IMR-90 (cell line): Measurements from ENCODE around the gene RADIL. TPM values are rescaled to one million over a fixed set of nuclear protein-coding genes. Genes with fewer than 3 reads are reported as not detected.

Experiments used
- ATAC-seq: fragments of 200-7000 bp; cut with Tn5 transposase; 2 replicates; pipeline ENCODE4 v1.9.1; 2020; ENCODE audit warnings: low read depth, mild to moderate bottlenecking, moderate library complexity
- BruUV-seq: library from RNA; stranded (reverse); fragments of 400-500 nt; replicated peaks from 2 replicates; lab custom pipeline; 2021; lab: Mats Ljungman, UMichigan
- CTCF ChIA-PET: fragments of 300-600 bp; formaldehyde crosslinking; extraction: SDS; loops from one replicate; lab custom pipeline; 2021; ENCODE audit warnings: antibody characterized with exemption; lab: Yijun Ruan, JAX
- POLR2A ChIA-PET: fragments of 300-600 bp; sonication (Branson Sonifier 250); formaldehyde crosslinking; loops from one replicate; lab custom pipeline; 2022; ENCODE audit warnings: antibody characterized with exemption; ENCODE audit not compliant: unreplicated experiment; lab: Charles Lee
- DNase-seq: peaks from one replicate; pipeline ENCODE4 v3.0.0; 2013
- H2AFZ ChIP-seq: replicated peaks from 2 replicates; pipeline ENCODE3; 2013; ENCODE audit warnings: low read length, mild to moderate bottlenecking; ENCODE audit not compliant: poor library complexity
- H2AK5ac ChIP-seq: 2 replicates; pipeline ENCODE4 v1.6.1; 2013; ENCODE audit warnings: low read depth, low read length, inconsistent platforms
- H2AK9ac ChIP-seq: replicated peaks from 2 replicates; pipeline ENCODE3; 2013; ENCODE audit warnings: mild to moderate bottlenecking, low read depth, low read length, moderate library complexity; ENCODE audit not compliant: poor library complexity
- H2BK120ac ChIP-seq: 2 replicates; pipeline ENCODE4 v1.6.1; 2013; ENCODE audit warnings: low read depth, low read length, inconsistent platforms
- H2BK15ac ChIP-seq: 3 replicates; pipeline ENCODE4 v1.6.1; 2013; ENCODE audit warnings: low read depth, low read length, inconsistent platforms
- H2BK20ac ChIP-seq: 2 replicates; pipeline ENCODE4 v1.6.1; 2013; ENCODE audit warnings: low read depth, mild to moderate bottlenecking, inconsistent platforms, low read length, moderate library complexity
- H2BK5ac ChIP-seq: 2 replicates; pipeline ENCODE4 v1.6.1; 2013; ENCODE audit warnings: mild to moderate bottlenecking, low read depth, low read length, inconsistent platforms; ENCODE audit not compliant: poor library complexity, severe bottlenecking
- H3K14ac ChIP-seq: replicated peaks from 2 replicates; pipeline ENCODE4 v1.6.1; 2013; ENCODE audit warnings: low read depth, low read length, inconsistent platforms
- H3K18ac ChIP-seq: 2 replicates; pipeline ENCODE4 v1.6.1; 2013; ENCODE audit warnings: low read depth, low read length, control low read depth
- H3K23ac ChIP-seq: 2 replicates; pipeline ENCODE4 v1.6.1; 2013; ENCODE audit warnings: low read depth, low read length, inconsistent platforms
- H3K27ac ChIP-seq: 2 replicates; pipeline ENCODE4 v1.5.1; 2013; ENCODE audit warnings: mild to moderate bottlenecking, control low read depth, low read length; ENCODE audit not compliant: insufficient read depth
- H3K27me3 ChIP-seq: 2 replicates; pipeline ENCODE4 v1.6.1; 2013; ENCODE audit warnings: low read length; ENCODE audit not compliant: control insufficient read depth, insufficient read depth
- H3K36me3 ChIP-seq: 2 replicates; pipeline ENCODE4 v1.6.1; 2013; ENCODE audit warnings: low read length, mixed read lengths; ENCODE audit not compliant: control insufficient read depth, insufficient read depth
- H3K4ac ChIP-seq: 2 replicates; pipeline ENCODE4 v1.6.1; 2013; ENCODE audit warnings: low read depth, low read length, inconsistent platforms
- H3K4me1 ChIP-seq: 2 replicates; pipeline ENCODE4 v1.6.1; 2013; ENCODE audit warnings: low read length, mixed read lengths; ENCODE audit not compliant: control insufficient read depth, insufficient read depth
- H3K4me2 ChIP-seq: 2 replicates; pipeline ENCODE4 v1.6.1; 2013; ENCODE audit warnings: low read depth, mild to moderate bottlenecking, control low read depth, low read length, moderate library complexity
- H3K4me3 ChIP-seq: 2 replicates; pipeline ENCODE4 v1.5.1; 2013; ENCODE audit warnings: low read depth, mild to moderate bottlenecking, control low read depth, low read length, moderate library complexity; ENCODE audit not compliant: insufficient read depth
- H3K56ac ChIP-seq: 2 replicates; pipeline ENCODE4 v1.6.1; 2013; ENCODE audit warnings: low read length, inconsistent platforms; ENCODE audit not compliant: insufficient read depth; ENCODE audit errors: extremely low read depth
- H3K79me1 ChIP-seq, 2 experiments: 2 replicates each; pipeline ENCODE4 v1.6.1; 2013; ENCODE audit warnings: low read length in 2 of 2, inconsistent platforms in 1 of 2, low read depth in 1 of 2
- H3K9ac ChIP-seq: 2 replicates; pipeline ENCODE4 v1.6.1; 2013; ENCODE audit warnings: low read depth, low read length, control low read depth
- H3K9me1 ChIP-seq: 2 replicates; pipeline ENCODE4 v1.6.1; 2013; ENCODE audit warnings: low read length, inconsistent platforms; ENCODE audit not compliant: insufficient read depth
- H3K9me3 ChIP-seq: 2 replicates; pipeline ENCODE4 v1.6.1; 2013; ENCODE audit warnings: low read length; ENCODE audit not compliant: control insufficient read depth, insufficient read depth
- H4K20me1 ChIP-seq: 2 replicates; pipeline ENCODE4 v1.6.1; 2013; ENCODE audit warnings: low read length, inconsistent platforms; ENCODE audit not compliant: insufficient read depth
- H4K5ac ChIP-seq: 2 replicates; pipeline ENCODE4 v1.6.1; 2013; ENCODE audit warnings: mild to moderate bottlenecking, low read depth, low read length, control low read depth
- H4K8ac ChIP-seq, 2 experiments: 2 replicates each; pipeline ENCODE4 v1.6.1; 2013; ENCODE audit warnings: low read depth in 2 of 2, low read length in 2 of 2, control low read depth in 1 of 2, inconsistent platforms in 1 of 2
- H4K91ac ChIP-seq: 2 replicates; pipeline ENCODE4 v1.6.1; 2013; ENCODE audit warnings: low read depth, low read length, inconsistent platforms; ENCODE audit not compliant: insufficient read depth
- CEBPB ChIP-seq: IDR thresholded peaks from 2 replicates; pipeline ENCODE4 v1.6.1; 2012; ENCODE audit warnings: low read depth, low read length, improper control_type of control experiment
- CHD1 ChIP-seq: IDR thresholded peaks from 2 replicates; pipeline ENCODE4 v1.6.1; 2012; ENCODE audit warnings: low read depth, low read length, improper control_type of control experiment
- CTCF ChIP-seq: conservative IDR thresholded peaks from 2 replicates; pipeline ENCODE4 v1.5.1; 2012; ENCODE audit warnings: mild to moderate bottlenecking, low read depth, low read length, improper control_type of control experiment
- ELK1 ChIP-seq: fragments of 150-350 bp; IDR thresholded peaks from 2 replicates; pipeline ENCODE4 v1.6.1; 2016; ENCODE audit warnings: low read depth, mild to moderate bottlenecking, low read length, moderate library complexity, borderline replicate concordance
- FOS ChIP-seq: fragments of 150-350 bp; IDR thresholded peaks from 2 replicates; pipeline ENCODE4 v1.6.1; 2016; ENCODE audit warnings: low read depth, low read length
- MAFK ChIP-seq: IDR thresholded peaks from 2 replicates; pipeline ENCODE4 v1.6.1; 2012; ENCODE audit warnings: low read depth, low read length, improper control_type of control experiment
- MAZ ChIP-seq: IDR thresholded peaks from 2 replicates; pipeline ENCODE4 v1.6.1; 2012; ENCODE audit warnings: low read depth, mild to moderate bottlenecking, low read length, improper control_type of control experiment, moderate library complexity, borderline replicate concordance
- MXI1 ChIP-seq: IDR thresholded peaks from 2 replicates; pipeline ENCODE4 v1.6.1; 2012; ENCODE audit warnings: low read depth, mild to moderate bottlenecking, low read length, moderate library complexity, borderline replicate concordance
- NFE2L2 ChIP-seq: fragments of 150-350 bp; IDR thresholded peaks from 2 replicates; pipeline ENCODE4 v1.6.1; 2016; ENCODE audit warnings: low read depth, mild to moderate bottlenecking, low read length
- POLR2A ChIP-seq: IDR thresholded peaks from 2 replicates; pipeline ENCODE4 v1.6.1; 2012; ENCODE audit warnings: mild to moderate bottlenecking, low read depth, low read length
- RAD21 ChIP-seq: IDR thresholded peaks from 2 replicates; pipeline ENCODE4 v1.6.1; 2012; ENCODE audit warnings: low read length, improper control_type of control experiment
- RCOR1 ChIP-seq: IDR thresholded peaks from 2 replicates; pipeline ENCODE4 v1.6.1; 2012; ENCODE audit warnings: mild to moderate bottlenecking, low read length, improper control_type of control experiment; ENCODE audit not compliant: insufficient replicate concordance
- RFX5 ChIP-seq: IDR thresholded peaks from 2 replicates; pipeline ENCODE4 v1.8.0; 2012; ENCODE audit warnings: low read depth, mild to moderate bottlenecking, low read length, moderate library complexity
- SMC3 ChIP-seq: fragments of 150-350 bp; IDR thresholded peaks from 2 replicates; pipeline ENCODE4 v1.6.1; 2016; ENCODE audit warnings: low read depth, mild to moderate bottlenecking, antibody characterized with exemption, low read length, moderate library complexity
- WGBS, 2 experiments: methylation state at CpG; one replicate each; pipeline versions ENCODE4 v1.1.5 to v1.1.7; 2013; ENCODE audit warnings: missing lambda C conversion rate in 2 of 2; ENCODE audit not compliant: insufficient read length in 1 of 2; ENCODE audit errors: extremely low coverage in 2 of 2; 5-methylcytosine and 5-hydroxymethylcytosine counted together
- dilution Hi-C: fragments of 300-500 bp; cut with HindIII; formaldehyde crosslinking; loops from one replicate; pipeline ENCODE4 v1.14.3; 2018; ENCODE audit warnings: low sequenced_read_pairs; ENCODE audit not compliant: unreplicated experiment
- in situ Hi-C: fragments of 300-500 bp; cut with MboI; formaldehyde crosslinking; loops from 3 replicates; pipeline ENCODE4 v1.14.3; 2019; ENCODE audit warnings: low sequenced_read_pairs, inconsistent platforms, mixed read lengths
- intact Hi-C: fragments of 100-400 bp; cut with micrococcal nuclease; formaldehyde crosslinking; loops from 2 replicates; pipeline ENCODE4 v1.10.0; 2022
- polyA plus RNA-seq, 3 experiments: library from polyadenylated mRNA; depleted of rRNA; stranded (reverse); fragments of >200 nt; gene quantifications; 2 replicates each; pipeline ENCODE4 v1.2.3, GENCODE V29; 2012; ENCODE audit warnings: low replicate concordance in 1 of 3
- total RNA-seq: library from RNA; depleted of rRNA; stranded (reverse); fragments of >200 nt; gene quantifications from 2 replicates; pipeline ENCODE4 v1.2.3, GENCODE V29; 2012

The RADIL gene
- total and polyA plus RNA-seq, 2 of the 4 experiments (the other 2 are of a cell fraction), result 0.18 to 0.48 TPM

- Histone ChIP-seq H4K5ac (no peak overlapping the region), H2AK5ac (no peak overlapping the region), H3K9ac (no peak overlapping the region), H3K56ac (no peak overlapping the region), H4K8ac (no peak overlapping the region), H3K4me2 (no peak overlapping the region), H3K79me1 (no peaks in the 10 kb centered on the region), H4K91ac (no peak overlapping the region), H3K4me3 (no peak overlapping the region), H3K9me3 (peaks cover 4% of the 10 kb centered on the region; the same call in 1 of the 2 replicates), H3K27me3 (peaks cover 2% of the 10 kb centered on the region; the same call in 1 of the 2 replicates), H3K23ac (no peak overlapping the region), H2BK5ac (no peak overlapping the region), H2AK9ac (no peak overlapping the region), H3K36me3 (no peaks in the 10 kb centered on the region), H3K4ac (no peak overlapping the region), H3K4me1 (no peaks in the 10 kb centered on the region), H4K20me1 (no peaks in the 10 kb centered on the region), H2BK20ac (no peak overlapping the region), H3K18ac (no peak overlapping the region), H3K9me1 (no peaks in the 10 kb centered on the region), H3K27ac (no peak overlapping the region), H2AFZ (no peak overlapping the region), H3K14ac (no peak overlapping the region), H2BK15ac (no peak overlapping the region), H2BK120ac (no peak overlapping the region)
- ATAC-seq (no peak), DNase-seq (no peak)
- WGBS, 2 experiments, result 76% methylated on average over 2 of the region's 9 CpGs; no CpG with 5 or more reads in 1 of the 2 experiments
- intact Hi-C loops, result no loop called here
- no TSS peak for BruUV-seq
- CTCF ChIA-PET, result no interaction called here
- POLR2A ChIA-PET, result no interaction called here
- in situ Hi-C loops, result no loop called here
- dilution Hi-C loops, result no loop called here
- TF ChIP-seq CTCF (no peak), RFX5 (no peak), SMC3 (no peak), FOS (no peak), NFE2L2 (no peak), MAFK (no peak), POLR2A (no peak), ELK1 (no peak), CEBPB (no peak), MXI1 (no peak), RAD21 (no peak), CHD1 (no peak), MAZ (no peak), RCOR1 (no peak)
Observed at GRCh38 chr7:4866528-4867496, 16.7 kb downstream of the RADIL start.
